Neural progenitor cell (in vitro differentiated cells): ENCODE results near the gene IGDCC3.

Experiments used
- EZH2 ChIP-seq: fragments of 200-600 bp; sonication (generic); IDR thresholded peaks from 2 replicates; pipeline ENCODE4 v1.6.1; 2017; ENCODE audit warnings: antibody characterized with exemption, mild to moderate bottlenecking, moderate library complexity
- EZH2phosphoT487 ChIP-seq: fragments of 200-600 bp; sonication (generic); IDR thresholded peaks from 2 replicates; pipeline ENCODE4 v1.6.1; 2017; ENCODE audit warnings: antibody characterized with exemption
- TF ChIP-seq, protein P1 (sequence below): fragments of 200-600 bp; sonication (generic); IDR thresholded peaks from 2 replicates; pipeline ENCODE4 v1.5.1; 2017; ENCODE audit warnings: antibody characterized with exemption, mild to moderate bottlenecking

DNA sequence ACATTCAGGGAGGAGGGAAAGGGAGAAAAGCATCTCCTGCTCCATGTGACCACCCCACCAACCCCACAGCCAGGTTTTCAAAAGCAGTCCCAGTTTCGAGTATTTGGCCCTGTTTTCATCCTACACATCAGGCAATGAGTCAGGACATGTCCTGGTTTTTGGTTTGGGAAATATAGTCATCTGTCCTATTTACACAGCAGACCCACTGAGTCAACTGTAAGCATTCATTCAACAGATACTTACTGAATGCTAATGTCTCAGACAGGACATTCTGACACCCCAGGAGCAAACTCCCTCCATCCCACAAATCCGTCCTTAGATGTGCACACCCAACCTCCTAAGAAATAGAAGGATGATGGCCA lies 32.9 kb downstream of the IGDCC3 start:
- no peak for TF ChIP-seq EZH2
- TF ChIP-seq, protein P1, sequence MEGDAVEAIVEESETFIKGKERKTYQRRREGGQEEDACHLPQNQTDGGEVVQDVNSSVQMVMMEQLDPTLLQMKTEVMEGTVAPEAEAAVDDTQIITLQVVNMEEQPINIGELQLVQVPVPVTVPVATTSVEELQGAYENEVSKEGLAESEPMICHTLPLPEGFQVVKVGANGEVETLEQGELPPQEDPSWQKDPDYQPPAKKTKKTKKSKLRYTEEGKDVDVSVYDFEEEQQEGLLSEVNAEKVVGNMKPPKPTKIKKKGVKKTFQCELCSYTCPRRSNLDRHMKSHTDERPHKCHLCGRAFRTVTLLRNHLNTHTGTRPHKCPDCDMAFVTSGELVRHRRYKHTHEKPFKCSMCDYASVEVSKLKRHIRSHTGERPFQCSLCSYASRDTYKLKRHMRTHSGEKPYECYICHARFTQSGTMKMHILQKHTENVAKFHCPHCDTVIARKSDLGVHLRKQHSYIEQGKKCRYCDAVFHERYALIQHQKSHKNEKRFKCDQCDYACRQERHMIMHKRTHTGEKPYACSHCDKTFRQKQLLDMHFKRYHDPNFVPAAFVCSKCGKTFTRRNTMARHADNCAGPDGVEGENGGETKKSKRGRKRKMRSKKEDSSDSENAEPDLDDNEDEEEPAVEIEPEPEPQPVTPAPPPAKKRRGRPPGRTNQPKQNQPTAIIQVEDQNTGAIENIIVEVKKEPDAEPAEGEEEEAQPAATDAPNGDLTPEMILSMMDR = no peak
- TF ChIP-seq EZH2phosphoT487 = no peak
